Astrocyte (in vitro differentiated cells and primary cell): Measurements from ENCODE around the gene TXNDC15. TPM values are rescaled to one million over a fixed set of nuclear protein-coding genes. Genes with fewer than 3 reads are reported as not detected.

ENCODE experiments used
- DNase-seq: peaks from one replicate; pipeline ENCODE4 v3.0.0-alpha.2; 2010; ENCODE audit warnings: low read depth
- FAIRE-seq: peaks from 2 replicates; lab custom pipeline; 2011; peaks lifted over from hg19 to GRCh38; lab: Jason Lieb, UNC
- H2AFZ ChIP-seq: 2 replicates; pipeline ENCODE4 v1.6.0; 2012; ENCODE audit warnings: low read depth, low read length, inconsistent platforms
- H3K27ac ChIP-seq: 2 replicates; pipeline ENCODE4 v1.5.1; 2011; ENCODE audit warnings: low read depth, low read length, inconsistent platforms
- H3K27me3 ChIP-seq: 2 replicates; pipeline ENCODE4 v1.6.0; 2011; ENCODE audit warnings: low read length, inconsistent platforms; ENCODE audit not compliant: insufficient read depth
- H3K36me3 ChIP-seq: 2 replicates; pipeline ENCODE4 v1.5.1; 2011; ENCODE audit warnings: low read length, inconsistent platforms; ENCODE audit not compliant: insufficient read depth
- H3K4me1 ChIP-seq: 2 replicates; pipeline ENCODE4 v1.5.1; 2011; ENCODE audit warnings: low read length, inconsistent platforms; ENCODE audit not compliant: insufficient read depth
- H3K4me2 ChIP-seq: 2 replicates; pipeline ENCODE4 v1.6.0; 2012; ENCODE audit warnings: low read length, inconsistent platforms
- H3K4me3 ChIP-seq: 2 replicates; pipeline ENCODE4 v1.5.1; 2011; ENCODE audit warnings: low read depth, mild to moderate bottlenecking, low read length, inconsistent platforms; ENCODE audit not compliant: insufficient read depth
- H3K79me2 ChIP-seq: 2 replicates; pipeline ENCODE4 v1.6.0; 2012; ENCODE audit warnings: mild to moderate bottlenecking, low read length, inconsistent platforms; ENCODE audit not compliant: insufficient read depth
- H3K9ac ChIP-seq: 2 replicates; pipeline ENCODE4 v1.6.0; 2012; ENCODE audit warnings: mild to moderate bottlenecking, low read length, inconsistent platforms
- H3K9me3 ChIP-seq: 2 replicates; pipeline ENCODE4 v1.5.1; 2012; ENCODE audit warnings: low read depth, mild to moderate bottlenecking, low read length, inconsistent platforms; ENCODE audit not compliant: insufficient read depth
- H4K20me1 ChIP-seq: 2 replicates; pipeline ENCODE4 v1.6.0; 2012; ENCODE audit warnings: low read length, inconsistent platforms; ENCODE audit not compliant: insufficient read depth
- H3K27ac Mint-ChIP-seq: one replicate; pipeline ENCODE4 v1.8.0; 2021; ENCODE audit warnings: mild to moderate bottlenecking, mixed read lengths; ENCODE audit not compliant: unreplicated experiment
- H3K27me3 Mint-ChIP-seq: one replicate; pipeline ENCODE4 v1.8.0; 2021; ENCODE audit warnings: low read depth, mixed read lengths; ENCODE audit not compliant: unreplicated experiment
- H3K36me3 Mint-ChIP-seq: one replicate; pipeline ENCODE4 v1.8.0; 2021; ENCODE audit warnings: low read depth, mixed read lengths; ENCODE audit not compliant: unreplicated experiment
- H3K4me1 Mint-ChIP-seq: one replicate; pipeline ENCODE4 v1.8.0; 2021; ENCODE audit warnings: low read depth, mixed read lengths; ENCODE audit not compliant: unreplicated experiment
- H3K4me3 Mint-ChIP-seq: one replicate; pipeline ENCODE4 v1.8.0; 2021; ENCODE audit warnings: mild to moderate bottlenecking, moderate library complexity, mixed read lengths; ENCODE audit not compliant: unreplicated experiment
- H3K9me3 Mint-ChIP-seq: one replicate; pipeline ENCODE4 v1.8.0; 2021; ENCODE audit warnings: mild to moderate bottlenecking, mixed read lengths; ENCODE audit not compliant: unreplicated experiment
- EZH2 ChIP-seq: IDR thresholded peaks from 2 replicates; pipeline ENCODE4 v1.6.1; 2012; ENCODE audit warnings: mild to moderate bottlenecking, low read length, inconsistent platforms; ENCODE audit not compliant: insufficient read depth
- total RNA-seq: library from RNA; stranded (reverse); gene quantifications from 2 replicates; pipeline ENCODE4 v1.2.1, GENCODE V29; 2021
- TF ChIP-seq, protein P1 (sequence below): IDR thresholded peaks from 2 replicates; pipeline ENCODE4 v1.5.1; 2011; ENCODE audit warnings: low read depth, mild to moderate bottlenecking, inconsistent platforms, low read length, moderate library complexity; ENCODE audit not compliant: insufficient read depth

TXNDC15 gene
- total RNA-seq, 1 donor from 2014 or later, result 65.6 TPM

DNA sequence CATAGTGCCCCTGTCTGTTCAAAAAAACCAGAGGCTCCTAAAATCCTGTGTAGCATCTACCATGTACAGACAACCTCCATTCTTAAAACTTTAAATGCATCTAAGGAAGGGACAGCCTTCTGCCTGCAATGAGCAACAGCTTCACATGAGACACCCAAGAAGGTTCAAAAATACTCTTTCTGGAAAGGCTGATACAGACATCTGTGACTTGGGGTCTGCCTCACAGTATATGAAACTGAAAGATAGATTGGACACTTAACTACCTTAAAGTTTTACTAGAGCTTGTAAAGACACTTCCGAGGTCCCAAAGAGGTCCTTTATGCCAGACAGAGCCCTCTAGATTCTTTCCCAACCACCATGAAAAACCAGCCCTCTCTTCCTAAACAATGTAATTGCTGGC is 65.3 kb downstream of the TXNDC15 start:
- Histone ChIP-seq H3K79me2 (no peaks in the 10 kb centered on the region), H3K27ac (no peak overlapping the region), H3K36me3 (no peaks in the 10 kb centered on the region), H3K4me3 (no peak overlapping the region), H4K20me1 (no peaks in the 10 kb centered on the region), H2AFZ (no peak overlapping the region), H3K27me3 (no peaks in the 10 kb centered on the region), H3K9ac (no peak overlapping the region), H3K9me3 (no peaks in the 10 kb centered on the region), H3K4me1 (no peaks in the 10 kb centered on the region), H3K4me2 (no peak overlapping the region)
- no peaks in the 10 kb centered on the region for H3K27me3 Mint-ChIP-seq
- no peak for DNase-seq
- H3K4me1 Mint-ChIP-seq, result peaks cover 4% of the 10 kb centered on the region
- no peak for FAIRE-seq
- TF ChIP-seq EZH2, result no peak
- TF ChIP-seq, protein P1, sequence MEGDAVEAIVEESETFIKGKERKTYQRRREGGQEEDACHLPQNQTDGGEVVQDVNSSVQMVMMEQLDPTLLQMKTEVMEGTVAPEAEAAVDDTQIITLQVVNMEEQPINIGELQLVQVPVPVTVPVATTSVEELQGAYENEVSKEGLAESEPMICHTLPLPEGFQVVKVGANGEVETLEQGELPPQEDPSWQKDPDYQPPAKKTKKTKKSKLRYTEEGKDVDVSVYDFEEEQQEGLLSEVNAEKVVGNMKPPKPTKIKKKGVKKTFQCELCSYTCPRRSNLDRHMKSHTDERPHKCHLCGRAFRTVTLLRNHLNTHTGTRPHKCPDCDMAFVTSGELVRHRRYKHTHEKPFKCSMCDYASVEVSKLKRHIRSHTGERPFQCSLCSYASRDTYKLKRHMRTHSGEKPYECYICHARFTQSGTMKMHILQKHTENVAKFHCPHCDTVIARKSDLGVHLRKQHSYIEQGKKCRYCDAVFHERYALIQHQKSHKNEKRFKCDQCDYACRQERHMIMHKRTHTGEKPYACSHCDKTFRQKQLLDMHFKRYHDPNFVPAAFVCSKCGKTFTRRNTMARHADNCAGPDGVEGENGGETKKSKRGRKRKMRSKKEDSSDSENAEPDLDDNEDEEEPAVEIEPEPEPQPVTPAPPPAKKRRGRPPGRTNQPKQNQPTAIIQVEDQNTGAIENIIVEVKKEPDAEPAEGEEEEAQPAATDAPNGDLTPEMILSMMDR, result no peak
- H3K4me3 Mint-ChIP-seq, result no peak overlapping the region
- H3K9me3 Mint-ChIP-seq, result no peaks in the 10 kb centered on the region
- peaks cover 4% of the 10 kb centered on the region for H3K36me3 Mint-ChIP-seq
- H3K27ac Mint-ChIP-seq, result no peak overlapping the region

- FAIRE-seq (no peak), DNase-seq (no peak)
- no peaks in the 10 kb centered on the region for H3K36me3 Mint-ChIP-seq
- H3K9ac ChIP-seq, result no peak overlapping the region
- no peaks in the 10 kb centered on the region for H3K79me2 ChIP-seq
- no peak overlapping the region for H3K4me3 Mint-ChIP-seq
- no peaks in the 10 kb centered on the region for H3K27me3 ChIP-seq
- peaks cover 2% of the 10 kb centered on the region for H3K4me1 Mint-ChIP-seq
- no peaks in the 10 kb centered on the region for H3K9me3 Mint-ChIP-seq
- no peaks in the 10 kb centered on the region for H3K9me3 ChIP-seq
- no peaks in the 10 kb centered on the region for H3K36me3 ChIP-seq
- H3K27me3 Mint-ChIP-seq, result no peaks in the 10 kb centered on the region
- H3K4me1 ChIP-seq, result no peaks in the 10 kb centered on the region
- no peak overlapping the region for H3K27ac ChIP-seq
- H3K4me3 ChIP-seq, result no peak overlapping the region
- no peak overlapping the region for H2AFZ ChIP-seq
- H3K27ac Mint-ChIP-seq, result no peak overlapping the region
- TF ChIP-seq, protein P1, result no peak
- no peak for TF ChIP-seq EZH2
- H3K4me2 ChIP-seq, result no peak overlapping the region
- no peaks in the 10 kb centered on the region for H4K20me1 ChIP-seq
Observed at GRCh38 chr5:134943547-134943946, 69.4 kb downstream of the TXNDC15 start.

DNA sequence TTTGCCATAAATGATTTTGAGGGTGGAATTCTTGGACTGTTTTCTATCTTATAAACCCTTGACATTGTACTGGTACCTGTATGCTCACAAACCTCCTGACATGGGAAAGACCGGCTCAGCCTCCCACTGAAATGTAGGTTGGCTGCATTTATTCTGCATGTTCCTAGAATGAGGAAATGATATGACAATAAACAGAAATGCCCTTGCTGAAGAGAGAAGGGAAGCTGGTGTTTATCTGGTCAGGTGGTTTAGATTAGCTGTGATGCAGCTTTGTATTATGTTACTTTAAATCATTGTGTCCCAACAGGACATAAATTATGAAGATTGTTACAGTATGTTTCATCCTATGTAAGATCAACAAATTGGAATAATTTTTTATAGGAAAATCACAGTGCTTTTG is 70.5 kb downstream of the TXNDC15 start:
- no peak overlapping the region for H3K4me2 ChIP-seq
- H3K36me3 Mint-ChIP-seq, result no peaks in the 10 kb centered on the region
- H3K9me3 Mint-ChIP-seq, result no peaks in the 10 kb centered on the region
- H3K4me3 ChIP-seq, result no peak overlapping the region
- no peaks in the 10 kb centered on the region for H3K79me2 ChIP-seq
- peaks cover 5% of the 10 kb centered on the region for H3K4me1 Mint-ChIP-seq
- no peaks in the 10 kb centered on the region for H3K36me3 ChIP-seq
- no peak overlapping the region for H3K27ac Mint-ChIP-seq
- TF ChIP-seq, protein P1, result no peak
- TF ChIP-seq EZH2, result no peak
- H4K20me1 ChIP-seq, result no peaks in the 10 kb centered on the region
- H2AFZ ChIP-seq, result no peak overlapping the region
- H3K9me3 ChIP-seq, result no peaks in the 10 kb centered on the region
- H3K27ac ChIP-seq, result no peak overlapping the region
- DNase-seq (no peak), FAIRE-seq (no peak)
- no peak overlapping the region for H3K9ac ChIP-seq
- no peak overlapping the region for H3K4me3 Mint-ChIP-seq
- H3K27me3 ChIP-seq, result no peaks in the 10 kb centered on the region
- no peaks in the 10 kb centered on the region for H3K4me1 ChIP-seq
- no peaks in the 10 kb centered on the region for H3K27me3 Mint-ChIP-seq
